Mesenchymal stem cell (in vitro differentiated cells and primary cell): ENCODE results near the gene C7orf33.
A peak's percentile ranks its signal among the peaks of the same experiment; 100 is the strongest.
"Not testable (repeated sequence)": the region's sequence is repeated elsewhere in the genome, so short reads cannot be mapped to it uniquely, and the experiment has no call there.

Experiments
- DNase-seq: peaks from one replicate; pipeline ENCODE4 v3.0.0-alpha.2; 2013
- H2AFZ ChIP-seq: one replicate; pipeline ENCODE4 v1.6.1; 2013; ENCODE audit warnings: low read depth, mild to moderate bottlenecking, control low read depth, inconsistent platforms, low read length, moderate library complexity
- H2AK5ac ChIP-seq: 2 replicates; pipeline ENCODE4 v1.6.1; 2013; ENCODE audit warnings: low read length, moderate library complexity, mild to moderate bottlenecking, inconsistent platforms; ENCODE audit not compliant: severe bottlenecking
- H2BK120ac ChIP-seq: one replicate; pipeline ENCODE4 v1.6.1; 2013; ENCODE audit warnings: low read depth, mild to moderate bottlenecking, inconsistent platforms, low read length, moderate library complexity
- H2BK12ac ChIP-seq, 2 experiments: one replicate each; pipeline ENCODE4 v1.6.1; 2013; ENCODE audit warnings: inconsistent platforms in 2 of 2, low read length in 2 of 2, mild to moderate bottlenecking in 2 of 2, moderate library complexity in 2 of 2, control low read depth in 1 of 2
- H2BK15ac ChIP-seq: one replicate; pipeline ENCODE4 v1.6.1; 2013; ENCODE audit warnings: mild to moderate bottlenecking, low read depth, inconsistent platforms; ENCODE audit not compliant: poor library complexity, severe bottlenecking
- H2BK5ac ChIP-seq: 2 replicates; pipeline ENCODE4 v1.6.1; 2013; ENCODE audit warnings: low read depth, mild to moderate bottlenecking, low read length, control low read depth, inconsistent platforms; ENCODE audit not compliant: poor library complexity, severe bottlenecking
- H3K14ac ChIP-seq, 2 experiments: one replicate each; pipeline ENCODE4 v1.6.1; 2013; ENCODE audit warnings: inconsistent platforms in 2 of 2, low read length in 2 of 2, control low read depth in 1 of 2, mild to moderate bottlenecking in 1 of 2, moderate library complexity in 1 of 2
- H3K18ac ChIP-seq, 2 experiments: one replicate each; pipeline ENCODE4 v1.6.1; 2013; ENCODE audit warnings: inconsistent platforms in 2 of 2, low read length in 2 of 2, control low read depth in 1 of 2, low read depth in 1 of 2, mild to moderate bottlenecking in 1 of 2
- H3K23ac ChIP-seq, 2 experiments: one replicate each; pipeline ENCODE4 v1.6.1; 2013; ENCODE audit warnings: inconsistent platforms in 2 of 2, low read length in 2 of 2, mild to moderate bottlenecking in 2 of 2, moderate library complexity in 2 of 2, control low read depth in 1 of 2
- H3K27ac ChIP-seq: 2 replicates; pipeline ENCODE4 v1.5.1; 2013; ENCODE audit warnings: mild to moderate bottlenecking, moderate library complexity, low read length, control low read depth, inconsistent platforms; ENCODE audit not compliant: poor library complexity, severe bottlenecking
- H3K27me3 ChIP-seq, 2 experiments: 2 replicates each; pipeline versions ENCODE4 v1.6.1 to v1.7.0; 2013; ENCODE audit warnings: low read length in 2 of 2, mild to moderate bottlenecking in 2 of 2, moderate library complexity in 2 of 2, control low read depth in 1 of 2, inconsistent platforms in 1 of 2; ENCODE audit not compliant: control insufficient read depth in 1 of 2, insufficient read depth in 1 of 2
- H3K36me3 ChIP-seq, 2 experiments: 2 replicates each; pipeline versions ENCODE4 v1.6.1 to v1.7.0; 2013; ENCODE audit warnings: low read length in 2 of 2, control low read depth in 1 of 2, inconsistent platforms in 1 of 2, low read depth in 1 of 2, mild to moderate bottlenecking in 1 of 2; ENCODE audit not compliant: insufficient read depth in 2 of 2, control insufficient read depth in 1 of 2
- H3K4ac ChIP-seq, 2 experiments: one replicate each; pipeline ENCODE4 v1.6.1; 2013; ENCODE audit warnings: inconsistent platforms in 2 of 2, low read length in 2 of 2, mild to moderate bottlenecking in 2 of 2, moderate library complexity in 2 of 2, control low read depth in 1 of 2, low read depth in 1 of 2
- H3K4me1 ChIP-seq: 2 replicates; pipeline ENCODE4 v1.6.1; 2013; ENCODE audit warnings: low read depth, low read length, control low read depth; ENCODE audit not compliant: control insufficient read depth, insufficient read depth
- H3K4me2 ChIP-seq: 2 replicates; pipeline ENCODE4 v1.6.1; 2013; ENCODE audit warnings: low read length, mild to moderate bottlenecking, inconsistent platforms; ENCODE audit not compliant: poor library complexity, severe bottlenecking
- H3K4me3 ChIP-seq, 2 experiments: 2 replicates each; pipeline versions ENCODE4 v1.5.1 to v1.7.0; 2013; ENCODE audit warnings: low read length in 2 of 2, mild to moderate bottlenecking in 2 of 2, control low read depth in 1 of 2, low read depth in 1 of 2; ENCODE audit not compliant: insufficient read depth in 1 of 2
- H3K79me1 ChIP-seq: replicated peaks from 2 replicates; pipeline ENCODE4 v1.6.1; 2013; ENCODE audit warnings: mild to moderate bottlenecking, control low read depth, low read length, inconsistent platforms; ENCODE audit not compliant: poor library complexity, severe bottlenecking
- H3K9ac ChIP-seq: 2 replicates; pipeline ENCODE4 v1.7.0; 2013; ENCODE audit warnings: mild to moderate bottlenecking, low read length, moderate library complexity
- H3K9me3 ChIP-seq: 2 replicates; pipeline ENCODE4 v1.7.0; 2013; ENCODE audit warnings: mild to moderate bottlenecking, low read length; ENCODE audit not compliant: control insufficient read depth
- H4K8ac ChIP-seq: one replicate; pipeline ENCODE4 v1.6.1; 2013; ENCODE audit warnings: inconsistent platforms, mild to moderate bottlenecking, low read length, moderate library complexity
- H4K91ac ChIP-seq: one replicate; pipeline ENCODE4 v1.6.1; 2013; ENCODE audit warnings: mild to moderate bottlenecking, low read length, inconsistent platforms
- WGBS: methylation state at CpG from one replicate; pipeline ENCODE4 v1.1.7; 2013; ENCODE audit warnings: mixed read lengths; 5-methylcytosine and 5-hydroxymethylcytosine counted together

The C7orf33 gene

DNA sequence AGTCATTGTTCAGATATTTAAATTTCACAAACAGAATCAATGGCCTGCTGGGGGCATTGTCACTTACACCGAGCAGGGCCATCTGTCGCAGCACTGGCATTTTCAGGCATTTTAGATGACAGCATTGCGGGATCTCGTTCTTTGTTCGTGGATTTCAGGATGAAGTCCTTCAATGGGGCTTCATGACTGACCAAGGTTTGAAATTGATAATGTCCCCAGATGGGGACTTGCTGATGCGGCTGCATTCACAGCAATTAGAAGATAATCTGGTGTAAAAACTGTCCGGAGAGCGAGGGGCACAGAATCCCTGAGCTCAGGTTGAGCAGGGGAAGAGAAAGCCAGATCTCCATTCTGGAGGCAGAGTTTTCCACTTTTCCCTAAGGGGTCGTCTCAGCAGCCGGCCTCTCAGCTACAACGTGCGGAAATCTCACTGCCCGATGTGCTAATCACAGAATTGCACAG lies 1.9 kb upstream of the C7orf33 start:
- Histone ChIP-seq H3K4me3 (no peak overlapping the region), H3K23ac (no peak overlapping the region), H2BK12ac (no peak overlapping the region), H3K4me2 (no peak overlapping the region), H3K4me1 (no peaks in the 10 kb centered on the region), H4K8ac (no peak overlapping the region), H3K36me3 (no peaks in the 10 kb centered on the region), H2BK120ac (no peak overlapping the region), H2AFZ (no peak overlapping the region), H2AK5ac (no peak overlapping the region), H2BK15ac (peak overlapping the region; percentile 7), H3K4ac (no peak overlapping the region), H3K14ac (no peak overlapping the region), H2BK5ac (no peak overlapping the region), H3K27me3 (peaks cover 19 to 60% of the 10 kb centered on the region in 2 experiments), H4K91ac (no peak overlapping the region), H3K18ac (no peak overlapping the region), H3K27ac (no peak overlapping the region), H3K79me1 (no peaks in the 10 kb centered on the region), H3K9ac (no peak overlapping the region), H3K9me3 (no peaks in the 10 kb centered on the region)
- WGBS, result 92% methylated on average over 13 of the region's 13 CpGs
- DNase-seq, result no peak

DNA sequence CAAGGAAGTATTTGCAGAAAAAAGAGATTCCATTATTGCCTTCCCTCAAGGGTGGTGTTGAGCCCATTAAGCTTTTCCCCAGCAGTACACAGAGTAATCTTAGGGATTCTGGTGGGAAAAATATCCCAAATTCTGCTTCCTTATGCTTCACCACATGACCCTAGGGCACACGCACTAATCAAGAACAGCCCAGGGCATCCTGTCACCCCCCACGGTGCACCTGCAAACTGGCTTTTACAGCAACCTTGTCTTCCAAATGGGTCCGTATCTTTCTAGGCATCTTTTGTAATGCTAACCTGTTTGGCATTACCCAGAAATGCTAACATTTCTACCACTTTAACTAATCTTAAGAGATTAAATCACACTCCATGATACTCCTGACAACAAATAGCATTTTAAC lies 926 bp upstream of the C7orf33 start:
- H3K23ac ChIP-seq, result no peak overlapping the region
- peaks cover 19 to 60% of the 10 kb centered on the region in 2 experiments for H3K27me3 ChIP-seq
- H3K9ac ChIP-seq, result no peak overlapping the region
- H3K4ac ChIP-seq, result no peak overlapping the region
- 65% methylated on average over 3 of the region's 3 CpGs for WGBS
- H4K91ac ChIP-seq, result no peak overlapping the region
- DNase-seq, result no peak
- H3K79me1 ChIP-seq, result no peaks in the 10 kb centered on the region
- no peak overlapping the region for H3K4me2 ChIP-seq
- no peak overlapping the region for H3K27ac ChIP-seq
- no peak overlapping the region for H2BK5ac ChIP-seq
- H3K36me3 ChIP-seq, result no peaks in the 10 kb centered on the region
- no peak overlapping the region for H3K4me3 ChIP-seq
- no peak overlapping the region for H2BK12ac ChIP-seq
- H2AK5ac ChIP-seq, result no peak overlapping the region
- H4K8ac ChIP-seq, result no peak overlapping the region
- no peak overlapping the region for H2AFZ ChIP-seq
- H3K14ac ChIP-seq, result no peak overlapping the region
- no peaks in the 10 kb centered on the region for H3K4me1 ChIP-seq
- no peaks in the 10 kb centered on the region for H3K9me3 ChIP-seq
- no peak overlapping the region for H3K18ac ChIP-seq
- H2BK120ac ChIP-seq, result no peak overlapping the region
- H2BK15ac ChIP-seq, result no peak overlapping the region

DNA sequence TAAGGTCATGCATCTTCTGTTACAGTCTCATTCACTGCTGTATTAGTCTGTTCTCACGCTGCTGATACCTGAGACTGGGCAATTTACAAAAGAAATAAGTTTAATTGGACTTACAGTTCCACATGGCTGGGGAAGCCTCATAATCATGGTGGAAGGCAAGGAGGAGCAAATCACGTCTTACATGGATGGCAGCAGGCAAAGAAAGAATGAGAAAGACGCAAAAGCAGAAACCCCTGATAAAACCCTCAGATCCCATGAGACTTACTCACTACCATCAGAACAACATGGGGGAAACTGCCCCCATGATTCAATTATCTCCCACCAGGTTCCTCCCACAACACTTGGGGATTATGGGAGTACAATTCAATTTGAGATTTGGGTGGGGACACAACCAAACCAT lies 5.8 kb downstream of the C7orf33 start:
- not testable (repeated sequence) for H2BK12ac ChIP-seq, H3K36me3 ChIP-seq, H3K4ac ChIP-seq, H4K91ac ChIP-seq, H3K79me1 ChIP-seq, H2BK15ac ChIP-seq, H3K27ac ChIP-seq, H3K9me3 ChIP-seq, H3K23ac ChIP-seq, DNase-seq, H3K9ac ChIP-seq, H3K14ac ChIP-seq, H3K4me2 ChIP-seq, H3K4me1 ChIP-seq, H3K27me3 ChIP-seq, H2AFZ ChIP-seq, H3K4me3 ChIP-seq, H2BK5ac ChIP-seq, H2AK5ac ChIP-seq, H3K18ac ChIP-seq, H2BK120ac ChIP-seq, H4K8ac ChIP-seq
- 82% methylated on average over 3 of the region's 3 CpGs for WGBS

DNA sequence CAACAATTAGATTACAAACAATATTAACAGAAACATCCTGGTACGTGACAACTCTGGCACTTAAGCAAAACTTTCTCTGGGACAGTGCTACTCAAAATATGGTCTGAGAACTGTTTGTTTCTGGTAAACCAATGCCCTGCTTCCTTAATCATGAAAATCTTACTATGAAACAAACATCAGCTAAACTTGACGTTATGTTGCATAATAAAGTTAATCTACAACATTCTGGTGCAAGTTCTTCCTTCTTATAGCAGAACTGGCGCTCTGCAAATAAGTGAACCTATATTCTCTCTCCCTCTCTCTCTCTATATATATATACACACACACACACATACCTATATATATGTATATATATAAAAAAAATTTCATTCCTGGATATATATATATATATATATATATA lies 7.8 kb downstream of the C7orf33 start:
- Histone ChIP-seq H3K4me3 (no peak overlapping the region), H3K9ac (no peak overlapping the region), H3K36me3 (no peaks in the 10 kb centered on the region), H3K18ac (no peak overlapping the region), H2BK120ac (no peak overlapping the region), H2BK12ac (no peak overlapping the region), H3K79me1 (no peaks in the 10 kb centered on the region), H3K27ac (no peak overlapping the region), H2AK5ac (no peak overlapping the region), H2BK5ac (no peak overlapping the region), H3K27me3 (no peaks in the 10 kb centered on the region), H3K4me2 (no peak overlapping the region), H3K14ac (no peak overlapping the region), H3K23ac (no peak overlapping the region), H4K91ac (no peak overlapping the region), H3K4me1 (no peaks in the 10 kb centered on the region), H2BK15ac (no peak overlapping the region), H3K4ac (no peak overlapping the region), H2AFZ (no peak overlapping the region), H4K8ac (no peak overlapping the region), H3K9me3 (peaks cover 2% of the 10 kb centered on the region)
- DNase-seq, result no peak
- WGBS, result 94% methylated on average over 2 of the region's 3 CpGs
